ENCODE results near the gene BCAP31.

BCAP31 gene

GRCh38 chrX:153673428-153674218 lies 50.6 kb downstream of the BCAP31 start, which contains the start of gene PNCK:
Gene PNCK, minus strand, starts transcription at chrX:153673813. Its CDS starts 737 bp downstream, at chrX:153673076.
- DNase-seq (ENCODE audit: low spot score), result no peak

GRCh38 chrX:153672531-153673427 lies 51.4 kb downstream of the BCAP31 start:
- no peak for DNase-seq (ENCODE audit: low spot score)

- DNase-seq (ENCODE audit: low spot score), result no peak
These were observed 52.3 kb downstream of the BCAP31 start for GRCh38 chrX:153671589-153672530.

GRCh38 chrX:153670748-153671588 lies 53.2 kb downstream of the BCAP31 start:
- no peak for DNase-seq (ENCODE audit: low spot score)

- DNase-seq (ENCODE audit: low spot score), result no peak
These were observed 54.1 kb downstream of the BCAP31 start for GRCh38 chrX:153669901-153670731.

- DNase-seq (ENCODE audit: low spot score), result no peak
These were observed 54.9 kb downstream of the BCAP31 start for GRCh38 chrX:153669174-153669890.

- DNase-seq (ENCODE audit: low spot score), result no peak
These were observed 55.6 kb downstream of the BCAP31 start for GRCh38 chrX:153668423-153669173.

GRCh38 chrX:153667956-153668396 lies 56.2 kb downstream of the BCAP31 start:
- DNase-seq (ENCODE audit: low spot score), result peak; percentile 31

- no peak for DNase-seq (ENCODE audit: low spot score)
These were observed 56.8 kb downstream of the BCAP31 start for GRCh38 chrX:153667281-153667955.

- no peak for DNase-seq (ENCODE audit: low spot score)
These were observed 58.4 kb downstream of the BCAP31 start for GRCh38 chrX:153665726-153666306.

GRCh38 chrX:153662266-153662665 lies 61.9 kb downstream of the BCAP31 start:
- no peak for DNase-seq (ENCODE audit: low spot score)

- no peak for DNase-seq (ENCODE audit: low spot score)
These were observed 64.9 kb downstream of the BCAP31 start for GRCh38 chrX:153659268-153659667.

- no peak for DNase-seq (ENCODE audit: low spot score)
These were observed 67.0 kb downstream of the BCAP31 start for GRCh38 chrX:153657161-153657560.

GRCh38 chrX:153653556-153653955 lies 70.6 kb downstream of the BCAP31 start:
- no peak for DNase-seq (ENCODE audit: low spot score)

GRCh38 chrX:153651540-153652079 lies 72.6 kb downstream of the BCAP31 start:
- no peak for DNase-seq (ENCODE audit: low spot score)

GRCh38 chrX:153650959-153651358 lies 73.2 kb downstream of the BCAP31 start:
- no peak for DNase-seq (ENCODE audit: low spot score)

Measured in kidney capillary endothelial cell (primary cell).